ENCODE measurements around the gene FAM107B.

GRCh38 chr10:14681305-14681704 is 93.4 kb downstream of the FAM107B start:
- TF ChIP-seq POLR2A (IDR thresholded peaks at IDR 0.05) (no peak), CTCF (IDR thresholded peaks at IDR 0.05) (no peak), POLR2AphosphoS5 (IDR thresholded peaks at IDR 0.05) (no peak)

Measured in breast epithelium (tissue), 3 donors.